Measurements from ENCODE around the gene SCGB1C2. TPM values are rescaled to one million over a fixed set of nuclear protein-coding genes. Genes with fewer than 3 reads are reported as not detected.

The SCGB1C2 gene
- total and polyA plus RNA-seq, 9 donors, result not detected

DNA sequence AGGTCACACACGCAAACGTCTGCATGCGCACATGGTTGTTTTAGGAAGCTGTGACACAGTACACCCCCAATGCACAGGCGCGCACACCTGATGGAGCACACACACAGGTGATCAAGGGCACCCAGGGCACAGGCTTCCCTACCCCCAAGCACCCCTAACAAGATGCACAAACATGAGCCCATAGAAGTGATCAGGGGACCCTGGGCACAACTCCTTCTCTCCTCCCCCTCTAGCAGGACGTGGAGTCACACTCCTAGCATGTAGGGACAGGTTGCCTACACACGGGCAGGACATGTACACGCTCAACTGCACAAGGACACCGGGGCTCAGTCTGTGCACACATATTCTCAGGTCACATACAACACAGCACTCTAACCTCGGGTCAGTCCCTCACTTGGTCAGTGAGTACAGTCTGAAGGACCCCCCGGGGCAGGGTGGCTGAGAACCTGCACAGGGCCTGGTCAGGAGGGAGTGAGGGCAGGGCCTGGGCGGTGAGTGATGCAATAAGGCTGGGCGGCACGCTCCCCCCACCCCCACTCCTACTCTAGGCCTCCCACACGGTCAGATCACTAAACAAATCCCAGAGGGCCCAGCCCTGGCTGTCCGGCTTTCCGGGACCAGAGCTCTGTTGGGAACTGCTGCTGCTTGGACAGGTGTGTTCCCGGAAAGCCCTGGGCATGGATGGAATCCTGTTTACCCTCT, 44.8 kb downstream of the SCGB1C2 start:
- no peak overlapping the region for H3K27ac ChIP-seq
- H3K4me1 ChIP-seq (ENCODE audit: insufficient read depth), result peaks cover 2% of the 10 kb centered on the region
- 47 to 67% (median 61%) methylated on average over 18 of the region's 18 CpGs for WGBS, 3 donors
- H3K36me3 ChIP-seq, result no peaks in the 10 kb centered on the region
- no peak overlapping the region for H3K4me3 ChIP-seq
- intact Hi-C loops (cut with DNase I), result loop anchor here in 1 of 4 donors (5.0 kb wide), 1 partner anchor 205 kb away; no protein-coding TSS in a partner anchor
- TF ChIP-seq, protein P1, sequence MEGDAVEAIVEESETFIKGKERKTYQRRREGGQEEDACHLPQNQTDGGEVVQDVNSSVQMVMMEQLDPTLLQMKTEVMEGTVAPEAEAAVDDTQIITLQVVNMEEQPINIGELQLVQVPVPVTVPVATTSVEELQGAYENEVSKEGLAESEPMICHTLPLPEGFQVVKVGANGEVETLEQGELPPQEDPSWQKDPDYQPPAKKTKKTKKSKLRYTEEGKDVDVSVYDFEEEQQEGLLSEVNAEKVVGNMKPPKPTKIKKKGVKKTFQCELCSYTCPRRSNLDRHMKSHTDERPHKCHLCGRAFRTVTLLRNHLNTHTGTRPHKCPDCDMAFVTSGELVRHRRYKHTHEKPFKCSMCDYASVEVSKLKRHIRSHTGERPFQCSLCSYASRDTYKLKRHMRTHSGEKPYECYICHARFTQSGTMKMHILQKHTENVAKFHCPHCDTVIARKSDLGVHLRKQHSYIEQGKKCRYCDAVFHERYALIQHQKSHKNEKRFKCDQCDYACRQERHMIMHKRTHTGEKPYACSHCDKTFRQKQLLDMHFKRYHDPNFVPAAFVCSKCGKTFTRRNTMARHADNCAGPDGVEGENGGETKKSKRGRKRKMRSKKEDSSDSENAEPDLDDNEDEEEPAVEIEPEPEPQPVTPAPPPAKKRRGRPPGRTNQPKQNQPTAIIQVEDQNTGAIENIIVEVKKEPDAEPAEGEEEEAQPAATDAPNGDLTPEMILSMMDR (IDR thresholded peaks at IDR 0.05), result no peak
- TF ChIP-seq POLR2A (IDR thresholded peaks at IDR 0.05) (no peak), EP300 (IDR thresholded peaks at IDR 0.05) (no peak)
- no peaks in the 10 kb centered on the region for H3K9me3 ChIP-seq
- H3K27me3 ChIP-seq, result peaks cover 5% of the 10 kb centered on the region
- DNase-seq, result no peak

GRCh38 chr17:183021-183420, 45.7 kb downstream of the SCGB1C2 start:
- intact Hi-C loops (cut with DNase I), result loop anchor here in 1 of 4 donors (5.0 kb wide), 1 partner anchor 204 kb away; no protein-coding TSS in a partner anchor
- TF ChIP-seq POLR2A (IDR thresholded peaks at IDR 0.05) (no peak), EP300 (IDR thresholded peaks at IDR 0.05) (no peak)
- TF ChIP-seq, protein P1 (IDR thresholded peaks at IDR 0.05), result no peak
- no peak overlapping the region for H3K27ac ChIP-seq

GRCh38 chr17:185445-186138, 48.2 kb downstream of the SCGB1C2 start:
- Histone ChIP-seq H3K4me3 (no peak overlapping the region), H3K4me1 (ENCODE audit: insufficient read depth) (peaks cover 2% of the 10 kb centered on the region), H3K36me3 (no peaks in the 10 kb centered on the region), H3K9me3 (no peaks in the 10 kb centered on the region), H3K27ac (no peak overlapping the region), H3K27me3 (no peaks in the 10 kb centered on the region)
- intact Hi-C loops (cut with DNase I), result no loop called here
- 68 to 81% (median 76%) methylated on average over 14 of the region's 14 CpGs for WGBS, 3 donors
- TF ChIP-seq EP300 (IDR thresholded peaks at IDR 0.05), result no peak
- no peak for DNase-seq

More at GRCh38 chr17:183021-183420, 45.7 kb downstream of the SCGB1C2 start:
- Histone ChIP-seq H3K4me1 (ENCODE audit: insufficient read depth) (peaks cover 2% of the 10 kb centered on the region), H3K27me3 (peaks cover 5% of the 10 kb centered on the region), H3K36me3 (no peaks in the 10 kb centered on the region), H3K9me3 (no peaks in the 10 kb centered on the region), H3K4me3 (no peak overlapping the region)
- WGBS, 3 donors, result 86 to 90% (median 90%) methylated on average over 8 of the region's 8 CpGs
- no peak for DNase-seq

- WGBS, 3 donors, result 87 to 94% (median 90%) methylated on average over 2 of the region's 2 CpGs
- no peaks in the 10 kb centered on the region for H3K9me3 ChIP-seq
- no peaks in the 10 kb centered on the region for H3K4me1 ChIP-seq (ENCODE audit: insufficient read depth)
- intact Hi-C loops (cut with DNase I), result no loop called here
- no peak for TF ChIP-seq EP300 (IDR thresholded peaks at IDR 0.05)
- no peak for TF ChIP-seq POLR2A (IDR thresholded peaks at IDR 0.05)
- TF ChIP-seq, protein P1 (IDR thresholded peaks at IDR 0.05), result no peak
- no peak overlapping the region for H3K27ac ChIP-seq
- DNase-seq, result no peak
- no peaks in the 10 kb centered on the region for H3K27me3 ChIP-seq
- no peaks in the 10 kb centered on the region for H3K36me3 ChIP-seq
- no peak overlapping the region for H3K4me3 ChIP-seq
These were observed 49.8 kb downstream of the SCGB1C2 start for GRCh38 chr17:187130-187529.

Small RNAs within 50 kb of the gene (small RNA-seq; reads per million reads assigned to genes)
- not detected for gene RF00026

Other genes starting within 250 kb of the SCGB1C2 start
- 1 to 10 TPM in 6 of 7 donors, under 1 TPM in 1; 0.83 to 4.5 (median 2.0) TPM for gene DOC2B, start 44.1 kb downstream of the SCGB1C2 start, total RNA-seq
- gene DOC2B, start 44.1 kb downstream of the SCGB1C2 start, polyA plus RNA-seq, result 1 to 10 TPM; 1.3 to 4.2 TPM
- gene RPH3AL, start 215.2 kb downstream of the SCGB1C2 start, total RNA-seq, result 10 to 100 TPM; 19.4 to 43.8 (median 25.5) TPM
- gene RPH3AL, start 215.2 kb downstream of the SCGB1C2 start, polyA plus RNA-seq, result 10 to 100 TPM in 1 of 2 donors, 1 to 10 TPM in 1; 5.8 to 15.6 TPM

All from ovary (tissue), 9 donors.